Astrocyte (in vitro differentiated cells and primary cell): ENCODE results near the gene ZBTB1. TPM values are rescaled to one million over a fixed set of nuclear protein-coding genes. Genes with fewer than 3 reads are reported as not detected.

Source experiments
- DNase-seq: peaks from one replicate; pipeline ENCODE4 v3.0.0-alpha.2; 2010; ENCODE audit warnings: low read depth
- FAIRE-seq: peaks from 2 replicates; lab custom pipeline; 2011; peaks lifted over from hg19 to GRCh38; lab: Jason Lieb, UNC
- H2AFZ ChIP-seq: 2 replicates; pipeline ENCODE4 v1.6.0; 2012; ENCODE audit warnings: low read depth, low read length, inconsistent platforms
- H3K27ac ChIP-seq: 2 replicates; pipeline ENCODE4 v1.5.1; 2011; ENCODE audit warnings: low read depth, low read length, inconsistent platforms
- H3K27me3 ChIP-seq: 2 replicates; pipeline ENCODE4 v1.6.0; 2011; ENCODE audit warnings: low read length, inconsistent platforms; ENCODE audit not compliant: insufficient read depth
- H3K36me3 ChIP-seq: 2 replicates; pipeline ENCODE4 v1.5.1; 2011; ENCODE audit warnings: low read length, inconsistent platforms; ENCODE audit not compliant: insufficient read depth
- H3K4me1 ChIP-seq: 2 replicates; pipeline ENCODE4 v1.5.1; 2011; ENCODE audit warnings: low read length, inconsistent platforms; ENCODE audit not compliant: insufficient read depth
- H3K4me2 ChIP-seq: 2 replicates; pipeline ENCODE4 v1.6.0; 2012; ENCODE audit warnings: low read length, inconsistent platforms
- H3K4me3 ChIP-seq: 2 replicates; pipeline ENCODE4 v1.5.1; 2011; ENCODE audit warnings: low read depth, mild to moderate bottlenecking, low read length, inconsistent platforms; ENCODE audit not compliant: insufficient read depth
- H3K79me2 ChIP-seq: 2 replicates; pipeline ENCODE4 v1.6.0; 2012; ENCODE audit warnings: mild to moderate bottlenecking, low read length, inconsistent platforms; ENCODE audit not compliant: insufficient read depth
- H3K9ac ChIP-seq: 2 replicates; pipeline ENCODE4 v1.6.0; 2012; ENCODE audit warnings: mild to moderate bottlenecking, low read length, inconsistent platforms
- H3K9me3 ChIP-seq: 2 replicates; pipeline ENCODE4 v1.5.1; 2012; ENCODE audit warnings: low read depth, mild to moderate bottlenecking, low read length, inconsistent platforms; ENCODE audit not compliant: insufficient read depth
- H4K20me1 ChIP-seq: 2 replicates; pipeline ENCODE4 v1.6.0; 2012; ENCODE audit warnings: low read length, inconsistent platforms; ENCODE audit not compliant: insufficient read depth
- H3K27ac Mint-ChIP-seq: one replicate; pipeline ENCODE4 v1.8.0; 2021; ENCODE audit warnings: mild to moderate bottlenecking, mixed read lengths; ENCODE audit not compliant: unreplicated experiment
- H3K27me3 Mint-ChIP-seq: one replicate; pipeline ENCODE4 v1.8.0; 2021; ENCODE audit warnings: low read depth, mixed read lengths; ENCODE audit not compliant: unreplicated experiment
- H3K36me3 Mint-ChIP-seq: one replicate; pipeline ENCODE4 v1.8.0; 2021; ENCODE audit warnings: low read depth, mixed read lengths; ENCODE audit not compliant: unreplicated experiment
- H3K4me1 Mint-ChIP-seq: one replicate; pipeline ENCODE4 v1.8.0; 2021; ENCODE audit warnings: low read depth, mixed read lengths; ENCODE audit not compliant: unreplicated experiment
- H3K4me3 Mint-ChIP-seq: one replicate; pipeline ENCODE4 v1.8.0; 2021; ENCODE audit warnings: mild to moderate bottlenecking, moderate library complexity, mixed read lengths; ENCODE audit not compliant: unreplicated experiment
- H3K9me3 Mint-ChIP-seq: one replicate; pipeline ENCODE4 v1.8.0; 2021; ENCODE audit warnings: mild to moderate bottlenecking, mixed read lengths; ENCODE audit not compliant: unreplicated experiment
- CTCF ChIP-seq: IDR thresholded peaks from 2 replicates; pipeline ENCODE4 v1.5.1; 2011; ENCODE audit warnings: low read depth, mild to moderate bottlenecking, inconsistent platforms, low read length, moderate library complexity; ENCODE audit not compliant: insufficient read depth
- EZH2 ChIP-seq: IDR thresholded peaks from 2 replicates; pipeline ENCODE4 v1.6.1; 2012; ENCODE audit warnings: mild to moderate bottlenecking, low read length, inconsistent platforms; ENCODE audit not compliant: insufficient read depth
- total RNA-seq: library from RNA; stranded (reverse); gene quantifications from 2 replicates; pipeline ENCODE4 v1.2.1, GENCODE V29; 2021

The ZBTB1 gene
- total RNA-seq, 1 donor from 2014 or later, result 43.0 TPM

- Mint-ChIP-seq H3K9me3 (no peaks in the 10 kb centered on the region), H3K4me3 (peak overlapping the region; percentile 89), H3K36me3 (no peaks in the 10 kb centered on the region), H3K4me1 (peaks cover 20% of the 10 kb centered on the region), H3K27me3 (no peaks in the 10 kb centered on the region), H3K27ac (peak overlapping the region; percentile 20)
- Histone ChIP-seq H3K27me3 (no peaks in the 10 kb centered on the region), H4K20me1 (peaks cover 15% of the 10 kb centered on the region), H2AFZ (no peak overlapping the region), H3K79me2 (peaks cover 64% of the 10 kb centered on the region), H3K4me1 (peaks cover 24% of the 10 kb centered on the region), H3K27ac (no peak overlapping the region), H3K36me3 (no peaks in the 10 kb centered on the region), H3K9ac (peak overlapping the region; percentile 21), H3K4me3 (no peak overlapping the region), H3K4me2 (peak overlapping the region; percentile 93), H3K9me3 (no peaks in the 10 kb centered on the region)
- DNase-seq (peak; percentile 77), FAIRE-seq (no peak)
- TF ChIP-seq CTCF (no peak), EZH2 (no peak)
Measured at GRCh38 chr14:64501411-64502171, 3.0 kb upstream of the ZBTB1 start.

DNA sequence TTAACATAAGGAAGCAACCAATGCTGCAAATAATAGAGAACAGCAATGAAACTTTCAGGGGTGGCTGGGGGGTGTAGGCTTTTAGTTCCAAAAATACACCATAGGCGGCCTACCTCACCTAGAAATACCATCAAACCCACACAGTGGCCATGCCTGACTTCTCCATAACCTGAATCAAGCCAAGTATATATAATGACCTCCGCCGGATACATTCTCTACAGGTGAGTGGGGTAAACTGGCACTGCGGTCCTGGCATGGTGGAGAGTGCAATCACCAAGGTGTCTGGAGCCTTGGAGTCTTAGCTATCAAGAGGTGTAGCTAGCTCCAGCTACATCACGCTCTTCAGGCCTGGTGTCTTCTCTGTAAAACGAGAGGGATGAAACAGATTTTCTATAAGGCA is 2.1 kb upstream of the ZBTB1 start:
- H3K9me3 ChIP-seq, result no peaks in the 10 kb centered on the region
- H3K27me3 Mint-ChIP-seq, result no peaks in the 10 kb centered on the region
- H3K4me2 ChIP-seq, result peak overlapping the region; percentile 93
- FAIRE-seq (no peak), DNase-seq (no peak)
- no peaks in the 10 kb centered on the region for H3K36me3 ChIP-seq
- H3K79me2 ChIP-seq, result peaks cover 69% of the 10 kb centered on the region
- peaks cover 25% of the 10 kb centered on the region for H3K4me1 Mint-ChIP-seq
- peak overlapping the region; percentile 97 for H3K27ac ChIP-seq
- no peaks in the 10 kb centered on the region for H3K9me3 Mint-ChIP-seq
- H3K4me3 ChIP-seq, result peak overlapping the region; percentile 87
- H4K20me1 ChIP-seq, result peaks cover 23% of the 10 kb centered on the region
- peak overlapping the region; percentile 65 for H3K27ac Mint-ChIP-seq
- H3K4me3 Mint-ChIP-seq, result peak overlapping the region; percentile 89
- H2AFZ ChIP-seq, result no peak overlapping the region
- H3K9ac ChIP-seq, result peak overlapping the region; percentile 99
- TF ChIP-seq EZH2, result no peak
- TF ChIP-seq CTCF, result no peak
- H3K4me1 ChIP-seq, result peaks cover 33% of the 10 kb centered on the region
- H3K27me3 ChIP-seq, result no peaks in the 10 kb centered on the region
- H3K36me3 Mint-ChIP-seq, result peaks cover 3% of the 10 kb centered on the region

GRCh38 chr14:64502887-64503433 is 1.6 kb upstream of the ZBTB1 start:
- H3K4me1 Mint-ChIP-seq, result peaks cover 30% of the 10 kb centered on the region
- FAIRE-seq, result no peak

More at GRCh38 chr14:64502887-64503433, 1.6 kb upstream of the ZBTB1 start:
- Histone ChIP-seq H3K27ac (peak overlapping the region; percentile 97), H3K4me1 (peaks cover 37% of the 10 kb centered on the region), H3K9ac (peak overlapping the region; percentile 99), H3K27me3 (no peaks in the 10 kb centered on the region), H2AFZ (peak overlapping the region; percentile 80), H3K36me3 (no peaks in the 10 kb centered on the region), H3K79me2 (peaks cover 74% of the 10 kb centered on the region), H4K20me1 (peaks cover 28% of the 10 kb centered on the region), H3K4me3 (peak overlapping the region; percentile 87), H3K9me3 (no peaks in the 10 kb centered on the region), H3K4me2 (peak overlapping the region; percentile 93)
- H3K9me3 Mint-ChIP-seq, result no peaks in the 10 kb centered on the region
- no peaks in the 10 kb centered on the region for H3K27me3 Mint-ChIP-seq
- H3K4me3 Mint-ChIP-seq, result peak overlapping the region; percentile 89
- peak overlapping the region; percentile 80 for H3K27ac Mint-ChIP-seq
- TF ChIP-seq EZH2, result no peak
- no peak for TF ChIP-seq CTCF
- peaks cover 3% of the 10 kb centered on the region for H3K36me3 Mint-ChIP-seq
- peak; percentile 15 for DNase-seq
